HG02885 (cell line): ENCODE measurements around the gene PARVA.

Source experiments
- ATAC-seq: cut with Tn5 transposase; IDR thresholded peaks from one replicate; pipeline ENCODE4 v1.9.1; 2021; ENCODE audit warnings: mild to moderate bottlenecking; ENCODE audit not compliant: unreplicated experiment, poor library complexity

The PARVA gene

GRCh38 chr11:12454782-12455181, 77.4 kb downstream of the PARVA start:
- ATAC-seq: no peak

GRCh38 chr11:12455938-12456337, 78.6 kb downstream of the PARVA start:
- ATAC-seq: no peak

DNA sequence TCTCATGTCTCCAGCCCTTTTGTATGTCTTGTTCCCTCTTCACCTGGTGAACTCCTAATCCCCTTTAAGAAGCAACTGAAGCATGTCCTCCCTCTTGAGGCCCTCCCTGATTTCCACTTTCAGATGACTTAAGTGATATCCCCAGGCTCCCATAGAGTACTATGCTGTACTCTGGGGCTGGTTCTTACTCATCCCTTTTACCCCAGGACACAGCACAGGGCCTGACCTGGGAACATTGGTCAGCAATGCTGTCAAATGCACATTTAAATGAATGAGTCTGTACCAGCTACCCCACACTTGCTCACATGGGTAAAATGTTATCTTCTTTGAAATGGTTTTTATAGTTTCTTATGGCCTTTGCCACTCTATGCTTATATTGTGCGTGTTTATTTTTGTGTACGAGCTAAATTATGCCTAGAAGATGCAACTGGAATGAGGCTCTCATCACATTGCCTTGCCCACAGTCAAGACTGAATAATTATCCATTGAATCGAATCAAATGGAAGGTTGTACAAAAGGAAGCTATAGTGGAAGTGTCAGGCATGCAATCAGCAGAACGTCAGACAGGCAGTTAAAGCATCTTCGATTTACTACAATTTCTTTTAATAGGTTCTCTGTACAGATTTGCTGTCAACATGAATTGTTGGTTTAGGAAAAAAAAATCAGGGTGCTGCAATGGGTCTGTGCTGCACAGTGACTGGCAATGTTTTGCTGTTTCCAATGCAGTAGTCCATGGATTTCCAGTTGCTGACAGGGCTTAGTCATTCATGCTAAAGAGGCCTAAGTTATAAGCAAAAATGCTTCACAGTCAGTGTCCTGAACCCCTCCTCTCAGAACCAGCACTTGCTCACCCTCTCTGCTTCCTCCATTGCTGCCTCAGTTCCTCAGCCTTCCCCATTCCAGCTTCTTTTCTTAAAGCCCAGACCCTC, 79.5 kb downstream of the PARVA start:
- no peak for ATAC-seq

DNA sequence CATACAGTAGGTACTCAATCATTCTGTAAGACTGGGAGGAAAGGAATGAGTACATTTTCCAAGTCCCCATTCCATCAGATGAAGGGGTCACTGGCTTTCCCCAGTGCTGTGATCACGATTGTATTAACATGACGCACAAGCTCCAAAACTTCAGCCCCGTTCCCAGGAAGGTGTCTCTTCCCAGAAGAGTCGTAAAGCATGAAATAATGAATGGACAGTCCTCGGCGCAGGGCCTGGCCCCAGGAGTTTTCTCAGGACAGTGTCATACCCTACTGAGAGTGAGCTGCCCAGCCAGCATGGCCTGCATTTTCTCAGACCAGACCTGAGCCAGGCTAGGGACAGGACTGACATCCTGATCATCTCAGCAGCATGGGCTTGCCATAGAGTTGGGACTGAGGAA, 80.7 kb downstream of the PARVA start:
- no peak for ATAC-seq

DNA sequence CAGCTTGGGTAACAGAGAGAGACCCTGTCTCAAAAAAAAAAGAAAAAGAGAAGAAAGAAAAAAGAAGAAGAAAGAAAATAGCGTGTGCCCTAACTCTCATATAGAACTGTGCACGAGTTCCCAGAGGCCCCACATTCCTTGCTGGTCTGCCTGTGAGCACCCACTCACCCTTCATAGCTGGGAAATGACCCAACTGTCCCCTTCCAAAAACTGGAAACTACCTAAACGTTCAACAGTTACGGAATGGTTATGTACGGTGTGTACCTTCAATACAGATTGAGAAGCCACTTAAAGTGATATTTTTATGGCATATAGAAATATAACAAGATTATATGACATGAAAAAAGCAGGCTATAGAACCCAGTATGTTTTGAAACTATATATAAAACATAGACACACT, 82.0 kb downstream of the PARVA start:
- ATAC-seq: no peak

DNA sequence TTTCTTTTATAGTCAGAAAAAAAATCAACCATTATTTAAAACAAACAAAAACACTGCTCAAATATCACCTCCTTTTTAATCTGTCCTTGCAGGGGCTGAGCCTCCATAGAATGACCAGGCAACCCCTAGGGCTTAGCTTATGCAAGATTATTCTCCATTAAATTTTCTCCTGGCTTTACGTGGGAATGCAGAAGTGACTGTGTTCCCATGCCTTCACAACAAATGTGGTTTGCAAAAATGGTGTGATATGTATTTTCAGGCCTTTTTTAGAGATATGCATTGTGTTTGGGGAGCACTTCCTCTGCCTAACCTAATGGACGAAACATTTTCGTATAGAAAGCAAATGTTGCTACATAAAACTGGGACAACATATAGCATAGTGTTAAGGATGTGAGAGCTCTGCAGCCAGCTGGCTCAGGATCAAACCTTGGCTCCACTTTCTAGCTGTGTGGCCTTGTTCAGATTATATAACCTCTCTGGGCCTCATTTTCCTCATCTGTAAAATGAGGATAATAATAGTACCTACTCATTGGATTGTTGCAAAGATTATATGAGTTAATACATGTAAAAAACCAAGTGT, 82.6 kb downstream of the PARVA start:
- ATAC-seq: no peak

DNA sequence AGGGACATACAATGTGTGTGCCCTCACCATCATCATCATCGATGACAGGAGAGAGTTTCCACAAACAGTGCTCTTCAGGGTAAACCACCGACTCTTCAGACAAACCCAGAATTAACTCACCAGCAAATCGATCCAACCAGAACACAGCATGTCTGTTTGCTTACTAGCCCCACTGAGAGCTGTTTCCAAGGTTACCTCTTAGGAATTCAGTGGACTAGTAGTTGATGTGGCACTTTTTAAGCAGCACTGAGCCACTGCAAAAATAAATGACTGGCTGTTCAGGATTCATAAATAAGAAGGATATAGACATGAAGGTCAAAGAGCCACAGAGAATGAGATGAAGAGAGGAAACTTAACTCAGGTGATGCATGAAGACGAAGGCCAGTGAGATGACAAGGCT, 83.1 kb downstream of the PARVA start:
- ATAC-seq: no peak

DNA sequence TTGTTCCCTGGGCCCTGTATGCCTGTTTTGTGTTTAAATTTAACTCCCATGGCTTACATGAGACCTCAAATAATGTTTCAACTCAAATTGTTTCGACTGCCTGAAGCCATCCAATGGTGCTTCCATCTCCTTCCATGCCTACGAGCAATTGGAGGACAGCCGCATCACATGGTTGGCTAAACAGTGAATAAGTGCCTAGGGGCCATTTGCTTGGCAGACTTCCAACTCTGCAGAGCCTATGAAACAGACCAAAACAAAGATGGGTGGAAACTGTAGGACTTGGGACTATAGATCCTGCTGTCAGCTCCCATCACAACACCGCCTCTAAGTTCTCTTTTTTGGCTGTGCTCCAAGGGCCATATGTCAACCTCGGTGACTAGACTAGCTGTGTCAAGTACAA, 84.1 kb downstream of the PARVA start:
- no peak for ATAC-seq

DNA sequence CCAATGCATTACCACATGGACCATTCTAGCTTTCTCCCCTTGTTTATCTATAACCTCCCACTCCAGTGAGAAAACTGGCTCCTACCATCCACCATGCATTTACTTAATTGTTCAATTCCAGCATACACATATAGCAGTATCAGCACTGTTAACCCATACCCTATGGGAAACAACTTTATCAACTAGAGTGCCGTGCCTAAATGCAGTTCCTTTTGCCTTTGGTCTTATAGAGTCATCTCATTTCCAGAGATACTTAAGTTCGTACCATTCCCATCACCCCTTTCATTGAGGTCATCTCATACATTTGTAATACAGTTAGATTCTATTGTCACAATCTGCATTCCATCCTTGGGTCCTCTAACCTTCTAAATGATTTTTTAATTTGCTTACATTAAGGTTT, 86.9 kb downstream of the PARVA start:
- ATAC-seq: no peak

DNA sequence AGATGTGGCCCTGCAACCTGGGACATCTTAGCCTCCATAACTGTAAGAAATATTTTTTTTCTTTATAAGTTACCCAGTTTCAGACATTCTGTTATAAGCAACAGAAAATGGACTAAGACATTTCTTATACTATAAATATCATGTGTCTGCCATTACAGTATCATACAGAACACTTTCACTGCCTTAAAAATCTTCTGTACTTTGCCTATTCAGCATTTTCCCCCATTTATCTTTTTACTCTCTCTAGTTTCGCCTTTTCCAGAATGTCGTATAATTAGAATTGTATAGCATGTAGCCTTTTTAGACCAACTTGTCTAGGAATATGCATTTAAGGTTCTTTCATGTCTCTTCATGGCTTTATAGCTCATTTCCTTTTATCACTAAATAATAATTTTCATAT, 88.0 kb downstream of the PARVA start:
- no peak for ATAC-seq

DNA sequence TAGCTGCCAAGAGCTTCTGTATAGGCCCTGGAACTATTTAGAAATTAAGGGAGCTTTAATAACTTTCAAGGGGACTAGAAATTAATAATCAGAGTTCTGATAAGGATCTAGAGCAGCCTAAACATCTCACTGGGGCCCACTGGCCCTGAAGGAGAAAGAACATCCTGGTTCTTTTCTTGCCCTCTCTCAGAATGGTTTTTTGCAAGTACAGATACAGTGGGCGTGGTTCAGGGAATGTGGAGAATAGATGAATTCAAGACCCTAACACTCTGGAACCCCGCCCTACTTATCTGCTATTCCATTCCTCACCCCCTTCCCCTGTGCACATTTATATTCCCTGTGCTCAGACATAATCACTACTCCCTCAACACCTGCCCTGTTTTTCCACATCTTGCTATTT, 90.2 kb downstream of the PARVA start:
- no peak for ATAC-seq

- no peak for ATAC-seq
Observed at GRCh38 chr11:12469451-12469850, 92.1 kb downstream of the PARVA start.

- no peak for ATAC-seq
Observed at GRCh38 chr11:12470236-12470635, 92.9 kb downstream of the PARVA start.

DNA sequence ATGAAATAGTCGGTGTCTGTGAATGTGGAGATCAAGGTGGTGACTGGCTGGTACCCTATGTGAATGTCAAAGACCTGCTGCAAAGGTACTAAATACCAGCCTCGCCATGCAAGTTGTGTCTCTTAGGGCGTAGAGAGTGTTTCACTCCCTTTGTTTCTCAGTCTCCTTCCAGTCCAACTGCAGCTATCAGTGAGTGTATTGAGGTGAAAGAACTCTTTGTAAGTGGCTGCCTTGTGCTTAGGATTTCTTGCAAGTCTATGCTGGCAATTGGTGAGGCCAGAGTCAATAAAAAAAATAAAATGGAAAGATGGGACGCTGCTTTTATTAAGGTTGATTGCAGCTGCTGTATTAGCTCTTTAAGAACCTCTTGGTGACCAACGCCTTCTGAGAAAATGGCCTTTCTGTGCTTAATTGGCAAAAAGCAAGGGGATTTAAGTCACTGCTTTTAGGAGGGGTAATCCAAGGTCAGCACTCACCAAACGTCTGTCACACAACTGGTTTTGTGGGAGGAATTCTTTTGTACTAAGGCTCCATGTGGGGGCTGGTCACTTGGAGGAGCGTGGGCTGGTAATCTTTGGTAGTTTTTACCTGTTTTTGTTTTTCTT, 95.1 kb downstream of the PARVA start:
- no peak for ATAC-seq

GRCh38 chr11:12473381-12473780, 96.0 kb downstream of the PARVA start:
- ATAC-seq: no peak

GRCh38 chr11:12474871-12475270, 97.5 kb downstream of the PARVA start:
- ATAC-seq: no peak

DNA sequence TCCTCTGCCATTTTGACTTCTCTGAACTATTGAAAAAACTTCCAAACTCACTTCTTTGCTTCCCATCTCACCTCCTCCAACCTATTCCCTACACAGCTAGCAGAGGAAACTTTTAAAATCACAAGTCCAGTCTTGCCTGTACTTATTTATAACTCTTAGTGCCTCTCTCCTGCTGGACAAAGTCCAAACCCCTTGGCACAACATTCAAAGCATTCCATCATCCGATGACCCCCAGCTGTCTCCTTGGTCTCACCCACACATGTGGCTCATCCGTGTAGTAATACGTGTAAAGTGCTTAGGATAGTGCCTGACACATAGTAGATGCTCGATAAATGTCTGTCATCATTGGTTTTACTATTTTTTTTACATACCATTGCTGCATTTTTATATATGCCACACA, 101.4 kb downstream of the PARVA start:
- ATAC-seq: no peak

DNA sequence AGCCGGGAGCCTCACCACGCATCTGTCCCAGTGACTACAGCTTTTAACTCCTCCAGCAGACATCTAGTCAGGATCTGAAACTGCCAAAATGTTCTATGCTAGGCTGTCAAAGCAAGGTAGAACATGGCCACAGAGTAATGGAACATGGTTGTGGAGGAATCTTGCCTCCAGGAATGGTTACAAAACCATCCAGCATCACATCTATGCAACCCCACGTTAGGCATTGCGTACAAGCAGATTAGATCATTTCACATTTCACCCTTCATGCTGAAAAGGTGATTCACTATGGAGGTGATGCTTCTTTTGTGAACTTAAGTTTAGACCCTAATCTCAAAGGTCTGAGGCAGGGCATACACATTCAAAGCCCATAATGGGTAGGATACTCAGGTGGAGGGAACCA, 103.0 kb downstream of the PARVA start:
- no peak for ATAC-seq

GRCh38 chr11:12482839-12483238, 105.5 kb downstream of the PARVA start:
- ATAC-seq: no peak

GRCh38 chr11:12483604-12484003, 106.2 kb downstream of the PARVA start:
- no peak for ATAC-seq

- ATAC-seq: no peak
Observed at GRCh38 chr11:12485328-12485727, 108.0 kb downstream of the PARVA start.
